Endothelial cell (in vitro differentiated cells): ENCODE results near the gene TRAPPC2B. TPM values are rescaled to one million over a fixed set of nuclear protein-coding genes. Genes with fewer than 3 reads are reported as not detected.
A peak's percentile ranks its signal among the peaks of the same experiment; 100 is the strongest.

Experiments
- DNase-seq: peaks from one replicate; pipeline ENCODE4 v3.0.0; 2021; ENCODE audit warnings: low spot score
- H3K27ac Mint-ChIP-seq: one replicate; pipeline ENCODE4 v1.8.0; 2021; ENCODE audit warnings: mixed read lengths, inconsistent platforms; ENCODE audit not compliant: unreplicated experiment
- H3K27me3 Mint-ChIP-seq: one replicate; pipeline ENCODE4 v1.8.0; 2021; ENCODE audit warnings: mild to moderate bottlenecking, moderate library complexity, mixed read lengths, inconsistent platforms; ENCODE audit not compliant: unreplicated experiment
- H3K36me3 Mint-ChIP-seq: one replicate; pipeline ENCODE4 v1.8.0; 2021; ENCODE audit warnings: mild to moderate bottlenecking, low read depth, mixed read lengths, inconsistent platforms; ENCODE audit not compliant: unreplicated experiment
- H3K4me1 Mint-ChIP-seq: one replicate; pipeline ENCODE4 v1.8.0; 2021; ENCODE audit warnings: mild to moderate bottlenecking, mixed read lengths, inconsistent platforms; ENCODE audit not compliant: unreplicated experiment
- H3K4me3 Mint-ChIP-seq: one replicate; pipeline ENCODE4 v1.8.0; 2021; ENCODE audit warnings: mild to moderate bottlenecking, mixed read lengths, inconsistent platforms; ENCODE audit not compliant: unreplicated experiment
- H3K9me3 Mint-ChIP-seq: one replicate; pipeline ENCODE4 v1.8.0; 2021; ENCODE audit warnings: mixed read lengths, inconsistent platforms; ENCODE audit not compliant: unreplicated experiment
- total RNA-seq: library from RNA; stranded (reverse); fragmentation: NEBNext Ultra II Directional; extraction: Animal tissue kit (Norgen Biotek cat#: 25700); gene quantifications from one replicate; pipeline ENCODE4 v1.2.1, GENCODE V29; 2021; ENCODE audit not compliant: unreplicated experiment
- TF ChIP-seq, protein P1 (sequence below): fragments of 200-600 bp; sonication (generic); IDR thresholded peaks from one replicate; pipeline ENCODE4 v1.5.0; 2021; ENCODE audit warnings: antibody characterized with exemption; ENCODE audit not compliant: unreplicated experiment

Gene TRAPPC2B
- total RNA-seq, 1 donor from 2014 or later, result 13.0 TPM

GRCh38 chr19:57334191-57334590 lies 29.2 kb upstream of the TRAPPC2B start:
- TF ChIP-seq, protein P1, sequence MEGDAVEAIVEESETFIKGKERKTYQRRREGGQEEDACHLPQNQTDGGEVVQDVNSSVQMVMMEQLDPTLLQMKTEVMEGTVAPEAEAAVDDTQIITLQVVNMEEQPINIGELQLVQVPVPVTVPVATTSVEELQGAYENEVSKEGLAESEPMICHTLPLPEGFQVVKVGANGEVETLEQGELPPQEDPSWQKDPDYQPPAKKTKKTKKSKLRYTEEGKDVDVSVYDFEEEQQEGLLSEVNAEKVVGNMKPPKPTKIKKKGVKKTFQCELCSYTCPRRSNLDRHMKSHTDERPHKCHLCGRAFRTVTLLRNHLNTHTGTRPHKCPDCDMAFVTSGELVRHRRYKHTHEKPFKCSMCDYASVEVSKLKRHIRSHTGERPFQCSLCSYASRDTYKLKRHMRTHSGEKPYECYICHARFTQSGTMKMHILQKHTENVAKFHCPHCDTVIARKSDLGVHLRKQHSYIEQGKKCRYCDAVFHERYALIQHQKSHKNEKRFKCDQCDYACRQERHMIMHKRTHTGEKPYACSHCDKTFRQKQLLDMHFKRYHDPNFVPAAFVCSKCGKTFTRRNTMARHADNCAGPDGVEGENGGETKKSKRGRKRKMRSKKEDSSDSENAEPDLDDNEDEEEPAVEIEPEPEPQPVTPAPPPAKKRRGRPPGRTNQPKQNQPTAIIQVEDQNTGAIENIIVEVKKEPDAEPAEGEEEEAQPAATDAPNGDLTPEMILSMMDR, result no peak
- DNase-seq, result no peak
- H3K4me1 Mint-ChIP-seq, result no peaks in the 10 kb centered on the region
- H3K36me3 Mint-ChIP-seq, result peaks cover 9% of the 10 kb centered on the region
- no peak overlapping the region for H3K27ac Mint-ChIP-seq
- no peaks in the 10 kb centered on the region for H3K9me3 Mint-ChIP-seq
- H3K27me3 Mint-ChIP-seq, result peaks cover 1% of the 10 kb centered on the region
- no peak overlapping the region for H3K4me3 Mint-ChIP-seq

- H3K27ac Mint-ChIP-seq, result no peak overlapping the region
- TF ChIP-seq, protein P1, result no peak
- no peak for DNase-seq
These were observed 24.5 kb upstream of the TRAPPC2B start for GRCh38 chr19:57338877-57339276.

DNA sequence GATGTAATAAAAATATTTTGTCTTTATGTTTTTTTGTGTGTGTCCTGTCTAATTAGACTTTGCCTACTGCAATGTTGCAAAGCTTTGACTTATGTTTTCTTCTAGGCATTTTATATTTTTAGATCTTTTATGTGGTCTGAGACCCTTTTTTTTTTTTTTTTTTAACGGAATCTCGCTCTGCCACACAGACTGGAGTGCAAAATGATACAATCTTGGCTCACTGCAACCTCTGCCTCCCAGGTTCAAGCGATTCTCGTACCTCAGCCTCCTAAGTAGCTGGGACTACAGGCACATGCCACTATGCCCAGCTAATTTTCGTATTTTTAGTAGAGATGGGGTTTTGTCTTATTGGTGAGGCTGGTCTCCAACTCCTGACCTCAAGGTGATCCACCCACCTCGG lies 20.8 kb upstream of the TRAPPC2B start:
- H3K4me1 Mint-ChIP-seq, result no peaks in the 10 kb centered on the region
- H3K9me3 Mint-ChIP-seq, result no peaks in the 10 kb centered on the region
- DNase-seq, result no peak
- TF ChIP-seq, protein P1, result no peak
- H3K4me3 Mint-ChIP-seq, result no peak overlapping the region
- no peak overlapping the region for H3K27ac Mint-ChIP-seq
- H3K27me3 Mint-ChIP-seq, result peaks cover 7% of the 10 kb centered on the region
- H3K36me3 Mint-ChIP-seq, result no peaks in the 10 kb centered on the region

More at GRCh38 chr19:57338877-57339276, 24.5 kb upstream of the TRAPPC2B start:
- H3K27me3 Mint-ChIP-seq, result peaks cover 3% of the 10 kb centered on the region
- no peaks in the 10 kb centered on the region for H3K36me3 Mint-ChIP-seq
- no peak overlapping the region for H3K4me3 Mint-ChIP-seq
- H3K9me3 Mint-ChIP-seq, result no peaks in the 10 kb centered on the region
- no peaks in the 10 kb centered on the region for H3K4me1 Mint-ChIP-seq

- Mint-ChIP-seq H3K4me3 (no peak overlapping the region), H3K27me3 (peaks cover 9% of the 10 kb centered on the region), H3K36me3 (peaks cover 18% of the 10 kb centered on the region), H3K9me3 (no peaks in the 10 kb centered on the region), H3K4me1 (peaks cover 24% of the 10 kb centered on the region), H3K27ac (no peak overlapping the region)
- TF ChIP-seq, protein P1, result no peak
- no peak for DNase-seq
These were observed 15.2 kb upstream of the TRAPPC2B start for GRCh38 chr19:57348136-57348535.

DNA sequence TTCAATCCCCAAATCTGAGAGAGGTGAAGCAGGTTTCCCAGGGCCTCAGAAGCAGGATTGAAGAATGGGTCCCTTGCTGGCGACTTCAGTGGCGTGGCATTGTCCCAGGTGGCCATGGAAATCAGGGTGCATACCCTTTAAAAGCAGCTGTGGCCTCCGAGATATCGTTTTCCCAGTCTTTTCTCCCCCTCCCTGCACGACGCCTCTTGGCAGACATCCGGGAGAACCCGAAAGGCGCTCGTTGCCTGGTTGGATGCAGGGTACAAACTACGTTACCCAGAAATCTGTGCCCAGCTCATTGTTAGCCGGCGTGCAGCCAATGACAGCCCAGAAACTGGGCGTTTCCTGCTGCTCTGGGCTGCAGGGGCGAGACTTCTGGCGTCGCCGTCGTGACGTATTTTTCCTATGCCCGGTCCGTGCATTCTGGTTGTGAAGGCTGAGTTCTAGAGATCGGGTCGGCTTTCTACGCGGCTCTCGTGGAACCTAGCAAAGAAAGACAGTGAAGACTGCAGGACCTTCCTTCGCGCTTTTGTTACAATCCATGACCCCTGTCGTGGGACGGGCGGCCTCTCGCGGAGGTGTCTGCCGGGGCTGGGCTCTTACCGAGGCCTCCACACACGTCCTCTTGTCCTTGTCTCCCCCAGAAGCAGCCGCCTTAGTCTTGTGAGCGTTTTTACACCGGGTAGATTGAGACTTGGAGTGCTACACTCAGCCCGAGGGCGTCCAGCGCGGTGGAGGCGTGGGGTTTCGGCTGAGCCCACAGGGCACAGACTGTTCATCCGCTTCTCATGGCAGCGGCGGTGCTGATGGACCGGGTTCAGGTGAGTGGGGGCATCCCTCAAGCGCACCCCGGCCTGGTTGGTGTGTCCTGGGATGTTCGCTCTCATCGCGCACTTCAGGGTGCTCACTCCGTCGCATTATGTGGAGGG lies 12.2 kb upstream of the TRAPPC2B start, which contains the start of gene ZNF304:
Gene ZNF304 (plus strand): TSS at position 395 of the 929 bp plus-strand sequence. CDS start 394 bp downstream, at position 789.
- Mint-ChIP-seq H3K4me1 (peaks cover 29% of the 10 kb centered on the region), H3K27ac (peak within 1 kb of the TSS; percentile 91), H3K27me3 (peaks cover 8% of the 10 kb centered on the region), H3K36me3 (peaks cover 37% of the 10 kb centered on the region), H3K9me3 (no peaks in the 10 kb centered on the region), H3K4me3 (peak within 1 kb of the TSS; percentile 99)
- TF ChIP-seq, protein P1, result no peak
- DNase-seq, result peak; percentile 82
